ENCODE results near the gene CCDC30. TPM values are rescaled to one million over a fixed set of nuclear protein-coding genes. Genes with fewer than 3 reads are reported as not detected.

CCDC30 gene
- total RNA-seq, 1 donor from 2014 or later = 3.2 TPM

DNA sequence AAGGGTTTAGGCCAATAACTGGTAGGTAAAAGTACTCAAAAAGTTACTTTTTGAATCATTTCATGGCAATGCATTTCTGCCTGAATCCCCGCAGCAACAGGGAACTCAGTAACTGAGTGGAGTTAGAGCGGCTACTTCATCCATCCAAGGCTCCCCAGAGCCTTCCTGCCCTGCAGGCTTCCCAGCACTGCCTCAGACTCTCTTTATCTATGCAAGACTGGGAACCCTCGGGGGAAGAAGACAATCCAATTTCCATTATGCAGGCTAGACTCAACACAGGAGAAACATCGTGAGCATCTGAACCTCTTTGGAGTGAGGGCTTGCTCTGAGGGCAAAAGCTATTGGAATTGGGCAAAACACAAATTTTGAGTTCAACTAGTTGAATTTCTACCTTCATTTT, 30.4 kb upstream of the CCDC30 start:
- Mint-ChIP-seq H3K4me3 (ENCODE audit: unreplicated experiment) (no peak overlapping the region), H3K4me1 (ENCODE audit: low read depth) (no peaks in the 10 kb centered on the region), H3K9me3 (ENCODE audit: low read depth) (no peaks in the 10 kb centered on the region), H3K27ac (ENCODE audit: unreplicated experiment) (no peak overlapping the region), H3K36me3 (ENCODE audit: low read depth) (no peaks in the 10 kb centered on the region), H3K27me3 (ENCODE audit: low read depth) (peaks cover 8% of the 10 kb centered on the region)
- no peak for TF ChIP-seq CTCF (IDR thresholded peaks at IDR 0.05)
- no peak for DNase-seq (ENCODE audit: low spot score)

DNA sequence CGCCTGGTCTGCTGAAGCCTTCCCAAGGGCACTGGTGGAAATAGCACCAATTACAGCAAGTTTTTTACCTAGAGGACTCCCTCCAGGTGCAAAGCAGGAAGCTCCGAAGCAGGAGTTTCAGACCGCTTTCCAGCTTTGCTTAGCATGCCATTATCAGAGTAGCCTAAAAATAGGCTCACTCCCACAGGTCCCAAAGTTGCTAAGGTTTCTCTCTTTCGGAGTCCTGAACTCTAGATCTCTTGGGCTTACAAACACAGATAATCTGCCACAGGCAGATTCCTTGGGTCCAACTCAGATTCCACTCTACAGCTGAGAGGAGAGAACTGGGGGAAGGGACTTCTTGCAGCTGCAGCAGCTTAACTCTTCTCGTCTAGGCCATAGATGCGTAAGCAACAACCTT, 29.7 kb upstream of the CCDC30 start:
- no peak for DNase-seq (ENCODE audit: low spot score)
- no peak overlapping the region for H3K4me3 Mint-ChIP-seq (ENCODE audit: unreplicated experiment)
- H3K4me1 Mint-ChIP-seq (ENCODE audit: low read depth) = no peaks in the 10 kb centered on the region
- no peak overlapping the region for H3K27ac Mint-ChIP-seq (ENCODE audit: unreplicated experiment)
- H3K36me3 Mint-ChIP-seq (ENCODE audit: low read depth) = no peaks in the 10 kb centered on the region
- TF ChIP-seq CTCF (IDR thresholded peaks at IDR 0.05) = no peak
- H3K27me3 Mint-ChIP-seq (ENCODE audit: low read depth) = peaks cover 8% of the 10 kb centered on the region
- no peaks in the 10 kb centered on the region for H3K9me3 Mint-ChIP-seq (ENCODE audit: low read depth)

DNA sequence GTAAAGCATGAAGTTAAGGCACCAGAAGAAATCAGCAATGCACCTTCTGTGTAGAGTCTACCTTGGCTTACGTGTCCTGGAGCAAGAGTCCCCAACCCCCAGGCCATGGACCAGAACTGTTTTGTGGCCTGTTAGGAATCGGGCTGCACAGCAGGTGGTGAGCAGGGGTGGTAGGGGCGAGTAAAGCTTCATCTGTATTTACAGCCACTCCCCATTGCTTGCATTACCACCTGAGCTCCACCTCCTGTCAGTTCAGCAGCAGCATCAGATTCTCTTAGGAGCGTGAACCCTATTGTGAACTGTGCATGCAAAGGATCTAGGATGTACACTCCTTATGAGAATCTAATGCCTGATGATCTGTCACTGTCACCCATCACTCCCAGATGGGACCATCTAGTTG, 28.7 kb upstream of the CCDC30 start:
- H3K4me3 Mint-ChIP-seq (ENCODE audit: unreplicated experiment) = no peak overlapping the region
- H3K4me1 Mint-ChIP-seq (ENCODE audit: low read depth) = no peaks in the 10 kb centered on the region
- no peak for DNase-seq (ENCODE audit: low spot score)
- H3K9me3 Mint-ChIP-seq (ENCODE audit: low read depth) = no peaks in the 10 kb centered on the region
- TF ChIP-seq CTCF (IDR thresholded peaks at IDR 0.05) = no peak
- H3K27ac Mint-ChIP-seq (ENCODE audit: unreplicated experiment) = no peak overlapping the region
- peaks cover 8% of the 10 kb centered on the region for H3K27me3 Mint-ChIP-seq (ENCODE audit: low read depth)
- no peaks in the 10 kb centered on the region for H3K36me3 Mint-ChIP-seq (ENCODE audit: low read depth)

GRCh38 chr1:42439940-42440339, 23.1 kb upstream of the CCDC30 start:
- H3K4me3 Mint-ChIP-seq (ENCODE audit: unreplicated experiment) = no peak overlapping the region
- no peaks in the 10 kb centered on the region for H3K27me3 Mint-ChIP-seq (ENCODE audit: low read depth)
- DNase-seq (ENCODE audit: low spot score) = no peak
- no peak for TF ChIP-seq CTCF (IDR thresholded peaks at IDR 0.05)
- H3K36me3 Mint-ChIP-seq (ENCODE audit: low read depth) = no peaks in the 10 kb centered on the region
- peaks cover 8% of the 10 kb centered on the region for H3K4me1 Mint-ChIP-seq (ENCODE audit: low read depth)
- H3K9me3 Mint-ChIP-seq (ENCODE audit: low read depth) = no peaks in the 10 kb centered on the region
- H3K27ac Mint-ChIP-seq (ENCODE audit: unreplicated experiment) = peak overlapping the region; percentile 45

GRCh38 chr1:42442662-42443061, 20.4 kb upstream of the CCDC30 start:
- no peak for TF ChIP-seq CTCF (IDR thresholded peaks at IDR 0.05)
- no peaks in the 10 kb centered on the region for H3K9me3 Mint-ChIP-seq (ENCODE audit: low read depth)
- peaks cover 8% of the 10 kb centered on the region for H3K4me1 Mint-ChIP-seq (ENCODE audit: low read depth)
- no peak overlapping the region for H3K4me3 Mint-ChIP-seq (ENCODE audit: unreplicated experiment)
- no peak overlapping the region for H3K27ac Mint-ChIP-seq (ENCODE audit: unreplicated experiment)
- H3K27me3 Mint-ChIP-seq (ENCODE audit: low read depth) = peaks cover 3% of the 10 kb centered on the region
- no peak for DNase-seq (ENCODE audit: low spot score)
- no peaks in the 10 kb centered on the region for H3K36me3 Mint-ChIP-seq (ENCODE audit: low read depth)

Measured in chondrocyte (in vitro differentiated cells).